HepG2 (cell line): ENCODE data around the gene RBM22. TPM values are rescaled to one million over a fixed set of nuclear protein-coding genes. Genes with fewer than 3 reads are reported as not detected.

Experiments used
- ADNP ChIP-seq: sonication (generic); formaldehyde crosslinking; IDR thresholded peaks from 2 replicates; pipeline ENCODE4 v1.4.0; 2020; ENCODE audit warnings: missing genetic modification reagents
- ARNT ChIP-seq: fragments of 450-650 bp; IDR thresholded peaks from 2 replicates; pipeline ENCODE4 v1.6.1; 2017
- EP300 ChIP-seq, 3 experiments: sonication (generic) in 1 of 3; formaldehyde crosslinking in 1 of 3; IDR thresholded peaks; 2 replicates each; pipeline versions ENCODE4 v1.5.1 to v1.6.1; 2011 to 2020; ENCODE audit warnings: low read depth in 2 of 3, low read length in 2 of 3, borderline replicate concordance in 1 of 3, improper control_type of control experiment in 1 of 3, mild to moderate bottlenecking in 1 of 3, missing genetic modification reagents in 1 of 3, moderate library complexity in 1 of 3
- GPN1 ChIP-seq: sonication (generic); formaldehyde crosslinking; IDR thresholded peaks from 2 replicates; pipeline ENCODE4 v1.5.1; 2020; ENCODE audit warnings: missing genetic modification reagents, borderline replicate concordance
- KDM5B ChIP-seq: sonication (generic); formaldehyde crosslinking; IDR thresholded peaks from 2 replicates; pipeline ENCODE4 v1.4.0; 2020; ENCODE audit warnings: missing genetic modification reagents, mild to moderate bottlenecking, borderline replicate concordance
- MTF1 ChIP-seq: sonication (generic); formaldehyde crosslinking; IDR thresholded peaks from 2 replicates; pipeline ENCODE4 v1.5.0; 2020; ENCODE audit warnings: missing genetic modification reagents
- PHF8 ChIP-seq: sonication (generic); formaldehyde crosslinking; IDR thresholded peaks from 2 replicates; pipeline ENCODE4 v1.5.0; 2020; ENCODE audit warnings: missing genetic modification reagents
- RFX5 ChIP-seq: IDR thresholded peaks from 2 replicates; pipeline ENCODE4 v1.6.1; 2011; ENCODE audit warnings: low read depth, low read length, improper control_type of control experiment
- RNF2 ChIP-seq: fragments of 450-650 bp; conservative IDR thresholded peaks from 2 replicates; pipeline ENCODE4 v1.6.1; 2016; ENCODE audit warnings: low read depth
- SRSF4 ChIP-seq: fragments of 200-400 bp; formaldehyde crosslinking; IDR thresholded peaks from one replicate; pipeline ENCODE4 v1.6.1; 2018; ENCODE audit warnings: mild to moderate bottlenecking, low read depth, low read length, moderate library complexity; ENCODE audit not compliant: poor library complexity, severe bottlenecking
- ZBTB21 ChIP-seq: sonication (generic); formaldehyde crosslinking; IDR thresholded peaks from 2 replicates; pipeline ENCODE4 v1.4.0; 2020; ENCODE audit warnings: missing genetic modification reagents
- ZFP36 ChIP-seq: fragments of 150-350 bp; IDR thresholded peaks from 2 replicates; pipeline ENCODE4 v1.6.1; 2018; ENCODE audit warnings: borderline replicate concordance, low read length, low read depth; ENCODE audit not compliant: partially characterized antibody
- ZMYM3 ChIP-seq: sonication (generic); formaldehyde crosslinking; IDR thresholded peaks from 2 replicates; pipeline ENCODE4 v1.5.1; 2020; ENCODE audit warnings: mild to moderate bottlenecking, missing genetic modification reagents
- ZNF224 ChIP-seq: sonication (generic); formaldehyde crosslinking; IDR thresholded peaks from 2 replicates; pipeline ENCODE4 v1.5.0; 2020; ENCODE audit warnings: mild to moderate bottlenecking, missing genetic modification reagents
- ZNF296 ChIP-seq: sonication (generic); formaldehyde crosslinking; conservative IDR thresholded peaks from 2 replicates; pipeline ENCODE4 v1.5.0; 2020; ENCODE audit warnings: mild to moderate bottlenecking, missing genetic modification reagents
- ZNF326 ChIP-seq: sonication (generic); formaldehyde crosslinking; IDR thresholded peaks from 2 replicates; pipeline ENCODE4 v1.4.0; 2020; ENCODE audit warnings: missing genetic modification reagents, borderline replicate concordance
- ZNF33B ChIP-seq: sonication (generic); formaldehyde crosslinking; IDR thresholded peaks from 2 replicates; pipeline ENCODE4 v1.5.1; 2020; ENCODE audit warnings: mild to moderate bottlenecking, missing genetic modification reagents
- ZNF432 ChIP-seq: sonication (generic); formaldehyde crosslinking; IDR thresholded peaks from 2 replicates; pipeline ENCODE4 v1.5.0; 2020; ENCODE audit warnings: missing genetic modification reagents, mild to moderate bottlenecking, borderline replicate concordance
- polyA plus RNA-seq, 8 experiments: library from polyadenylated mRNA; depleted of rRNA in 3 of 8; stranded (reverse) in 7 of 8; unstranded in 1 of 8; fragments of >200 nt; fragmentation: Illumina TruSeq in 4 of 8; extraction: Trizol in 4 of 8; gene quantifications; 2 replicates each; pipeline versions ENCODE4 v1.2.1 to v1.2.3, GENCODE V29; 2011 to 2016; ENCODE audit warnings: low read depth in 4 of 8, missing spikeins in 1 of 8, mixed read lengths in 1 of 8; ENCODE audit not compliant: insufficient read depth in 1 of 8
- total RNA-seq, 5 experiments: library from RNA; depleted of rRNA; stranded (reverse); fragments of >200 nt; fragmentation: Illumina TruSeq; extraction: Trizol; gene quantifications; 2 replicates each; pipeline ENCODE4 v1.2.3, GENCODE V29; 2016; ENCODE audit warnings: low read depth in 1 of 5
- TF ChIP-seq, protein P1 (sequence below): sonication (generic); formaldehyde crosslinking; IDR thresholded peaks from 2 replicates; pipeline ENCODE4 v1.5.0; 2020; ENCODE audit warnings: mild to moderate bottlenecking, missing genetic modification reagents
- TF ChIP-seq, protein P2 (sequence below): sonication (generic); formaldehyde crosslinking; IDR thresholded peaks from 2 replicates; pipeline ENCODE4 v1.8.0; 2022; ENCODE audit warnings: missing genetic modification reagents, mild to moderate bottlenecking, moderate library complexity, borderline replicate concordance
- TF ChIP-seq, protein P3 (sequence below): sonication (generic); formaldehyde crosslinking; conservative IDR thresholded peaks from 2 replicates; pipeline ENCODE4 v1.5.0; 2020; ENCODE audit warnings: missing genetic modification reagents
- TF ChIP-seq, protein P4 (sequence below): sonication (generic); formaldehyde crosslinking; IDR thresholded peaks from 2 replicates; pipeline ENCODE4 v1.8.1; 2023; ENCODE audit warnings: mild to moderate bottlenecking, missing genetic modification reagents

RBM22 gene
- total and polyA plus RNA-seq, 2 of the 13 experiments (the other 11 are each of a cell fraction or from before 2014, with no cell fraction given), result 28.3 to 35.0 TPM

DNA sequence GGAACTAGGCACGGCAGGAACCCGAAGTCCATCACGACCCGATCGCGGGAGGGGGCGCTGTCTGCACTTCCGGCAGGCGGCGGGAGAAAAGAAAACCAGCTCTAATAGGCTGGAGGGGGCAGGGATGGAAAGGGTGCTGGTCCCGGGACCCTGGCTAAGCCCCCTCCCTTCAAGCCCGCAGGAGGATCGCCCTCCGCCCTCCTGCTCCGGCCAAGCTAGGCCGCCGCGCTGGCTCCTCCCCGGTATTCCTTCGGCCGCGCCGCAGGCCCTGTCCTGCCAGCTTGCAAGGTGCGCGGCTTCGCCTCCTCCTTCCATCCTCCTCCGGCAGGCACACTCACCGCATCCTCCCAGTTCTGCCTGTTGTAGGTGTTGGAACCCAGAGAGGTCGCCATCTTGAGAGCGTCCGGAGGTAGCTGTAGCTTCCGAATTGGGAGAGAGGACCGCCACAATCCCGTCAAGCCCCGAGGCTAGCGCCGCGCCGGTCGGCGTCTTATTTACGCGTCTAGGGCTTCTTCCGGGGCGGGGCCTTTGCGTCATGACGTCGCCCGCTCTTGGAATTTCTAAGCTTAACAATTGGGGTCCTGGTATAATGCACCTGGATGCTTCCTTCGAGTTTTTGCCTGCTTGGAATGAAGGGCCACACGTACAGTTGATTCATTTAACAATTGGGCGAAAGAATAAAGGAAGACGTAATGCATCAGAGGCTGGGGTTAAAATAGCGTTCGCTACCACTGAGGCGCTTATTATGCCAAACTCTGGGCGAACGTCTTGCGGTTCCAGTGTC is at the start of gene RBM22 (continued):
- TF ChIP-seq RFX5, result no peak
- peak; percentile 97 for TF ChIP-seq PHF8 (CRISPR knock-in tag)
- TF ChIP-seq ZNF326, result no peak
- TF ChIP-seq ZNF296 (CRISPR knock-in tag), result no peak
- no peak for TF ChIP-seq ZNF224 (CRISPR knock-in tag)
- TF ChIP-seq EP300 (IDR thresholded peaks at IDR 0.05; ENCODE audit: low read depth in 2 of 2, low read length in 2 of 2), result 0 out of 4 replicates have a peak, but pooled peaks of 1 of the 2 experiments have one; percentile 19
- TF ChIP-seq EP300 (CRISPR knock-in tag; IDR thresholded peaks at IDR 0.05; ENCODE audit: borderline replicate concordance), result no peak
- TF ChIP-seq ARNT, result no peak
- TF ChIP-seq, protein P1, sequence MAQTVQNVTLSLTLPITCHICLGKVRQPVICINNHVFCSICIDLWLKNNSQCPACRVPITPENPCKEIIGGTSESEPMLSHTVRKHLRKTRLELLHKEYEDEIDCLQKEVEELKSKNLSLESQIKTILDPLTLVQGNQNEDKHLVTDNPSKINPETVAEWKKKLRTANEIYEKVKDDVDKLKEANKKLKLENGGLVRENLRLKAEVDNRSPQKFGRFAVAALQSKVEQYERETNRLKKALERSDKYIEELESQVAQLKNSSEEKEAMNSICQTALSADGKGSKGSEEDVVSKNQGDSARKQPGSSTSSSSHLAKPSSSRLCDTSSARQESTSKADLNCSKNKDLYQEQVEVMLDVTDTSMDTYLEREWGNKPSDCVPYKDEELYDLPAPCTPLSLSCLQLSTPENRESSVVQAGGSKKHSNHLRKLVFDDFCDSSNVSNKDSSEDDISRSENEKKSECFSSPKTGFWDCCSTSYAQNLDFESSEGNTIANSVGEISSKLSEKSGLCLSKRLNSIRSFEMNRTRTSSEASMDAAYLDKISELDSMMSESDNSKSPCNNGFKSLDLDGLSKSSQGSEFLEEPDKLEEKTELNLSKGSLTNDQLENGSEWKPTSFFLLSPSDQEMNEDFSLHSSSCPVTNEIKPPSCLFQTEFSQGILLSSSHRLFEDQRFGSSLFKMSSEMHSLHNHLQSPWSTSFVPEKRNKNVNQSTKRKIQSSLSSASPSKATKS (CRISPR knock-in tag), result no peak
- no peak for TF ChIP-seq SRSF4
- TF ChIP-seq KDM5B (CRISPR knock-in tag), result peak; percentile 96
- peak; percentile 48; the same call in 1 of the 2 replicates for TF ChIP-seq ZMYM3
- TF ChIP-seq RNF2, result no peak
- TF ChIP-seq, protein P2, sequence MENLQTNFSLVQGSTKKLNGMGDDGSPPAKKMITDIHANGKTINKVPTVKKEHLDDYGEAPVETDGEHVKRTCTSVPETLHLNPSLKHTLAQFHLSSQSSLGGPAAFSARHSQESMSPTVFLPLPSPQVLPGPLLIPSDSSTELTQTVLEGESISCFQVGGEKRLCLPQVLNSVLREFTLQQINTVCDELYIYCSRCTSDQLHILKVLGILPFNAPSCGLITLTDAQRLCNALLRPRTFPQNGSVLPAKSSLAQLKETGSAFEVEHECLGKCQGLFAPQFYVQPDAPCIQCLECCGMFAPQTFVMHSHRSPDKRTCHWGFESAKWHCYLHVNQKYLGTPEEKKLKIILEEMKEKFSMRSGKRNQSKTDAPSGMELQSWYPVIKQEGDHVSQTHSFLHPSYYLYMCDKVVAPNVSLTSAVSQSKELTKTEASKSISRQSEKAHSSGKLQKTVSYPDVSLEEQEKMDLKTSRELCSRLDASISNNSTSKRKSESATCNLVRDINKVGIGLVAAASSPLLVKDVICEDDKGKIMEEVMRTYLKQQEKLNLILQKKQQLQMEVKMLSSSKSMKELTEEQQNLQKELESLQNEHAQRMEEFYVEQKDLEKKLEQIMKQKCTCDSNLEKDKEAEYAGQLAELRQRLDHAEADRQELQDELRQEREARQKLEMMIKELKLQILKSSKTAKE, result no peak
- TF ChIP-seq ZFP36, result no peak
- TF ChIP-seq ADNP, result no peak
- TF ChIP-seq, protein P3, sequence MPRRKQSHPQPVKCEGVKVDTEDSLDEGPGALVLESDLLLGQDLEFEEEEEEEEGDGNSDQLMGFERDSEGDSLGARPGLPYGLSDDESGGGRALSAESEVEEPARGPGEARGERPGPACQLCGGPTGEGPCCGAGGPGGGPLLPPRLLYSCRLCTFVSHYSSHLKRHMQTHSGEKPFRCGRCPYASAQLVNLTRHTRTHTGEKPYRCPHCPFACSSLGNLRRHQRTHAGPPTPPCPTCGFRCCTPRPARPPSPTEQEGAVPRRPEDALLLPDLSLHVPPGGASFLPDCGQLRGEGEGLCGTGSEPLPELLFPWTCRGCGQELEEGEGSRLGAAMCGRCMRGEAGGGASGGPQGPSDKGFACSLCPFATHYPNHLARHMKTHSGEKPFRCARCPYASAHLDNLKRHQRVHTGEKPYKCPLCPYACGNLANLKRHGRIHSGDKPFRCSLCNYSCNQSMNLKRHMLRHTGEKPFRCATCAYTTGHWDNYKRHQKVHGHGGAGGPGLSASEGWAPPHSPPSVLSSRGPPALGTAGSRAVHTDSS (CRISPR knock-in tag), result no peak
- no peak for TF ChIP-seq GPN1
- no peak for TF ChIP-seq MTF1 (CRISPR knock-in tag)
- TF ChIP-seq, protein P4, sequence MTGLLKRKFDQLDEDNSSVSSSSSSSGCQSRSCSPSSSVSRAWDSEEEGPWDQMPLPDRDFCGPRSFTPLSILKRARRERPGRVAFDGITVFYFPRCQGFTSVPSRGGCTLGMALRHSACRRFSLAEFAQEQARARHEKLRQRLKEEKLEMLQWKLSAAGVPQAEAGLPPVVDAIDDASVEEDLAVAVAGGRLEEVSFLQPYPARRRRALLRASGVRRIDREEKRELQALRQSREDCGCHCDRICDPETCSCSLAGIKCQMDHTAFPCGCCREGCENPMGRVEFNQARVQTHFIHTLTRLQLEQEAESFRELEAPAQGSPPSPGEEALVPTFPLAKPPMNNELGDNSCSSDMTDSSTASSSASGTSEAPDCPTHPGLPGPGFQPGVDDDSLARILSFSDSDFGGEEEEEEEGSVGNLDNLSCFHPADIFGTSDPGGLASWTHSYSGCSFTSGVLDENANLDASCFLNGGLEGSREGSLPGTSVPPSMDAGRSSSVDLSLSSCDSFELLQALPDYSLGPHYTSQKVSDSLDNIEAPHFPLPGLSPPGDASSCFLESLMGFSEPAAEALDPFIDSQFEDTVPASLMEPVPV (CRISPR knock-in tag), result peak; percentile 61; the same call in 1 of the 2 replicates
- no peak for TF ChIP-seq ZNF33B (CRISPR knock-in tag)
- TF ChIP-seq ZBTB21 (CRISPR knock-in tag), result peak; percentile 79; the same call in 1 of the 2 replicates
- TF ChIP-seq ZNF432 (CRISPR knock-in tag), result no peak
